SK-N-SH (cell line): ENCODE results near the gene SSRP1.

Source experiments
- CHD2 ChIP-seq: fragments of 150-350 bp; IDR thresholded peaks from 2 replicates; pipeline ENCODE4 v1.6.1; 2018; ENCODE audit warnings: low read length; ENCODE audit not compliant: partially characterized antibody
- EP300 ChIP-seq, 2 experiments: IDR thresholded peaks; 2 replicates each; pipeline versions ENCODE4 v1.4.0 to v1.6.1; 2012; ENCODE audit warnings: borderline replicate concordance in 1 of 2, low read depth in 1 of 2, low read length in 1 of 2
- EZH2phosphoT487 ChIP-seq: fragments of 200-600 bp; sonication (generic); IDR thresholded peaks from 2 replicates; pipeline ENCODE4 v1.6.1; 2017; ENCODE audit warnings: low read depth, mixed run types, mild to moderate bottlenecking, antibody characterized with exemption, moderate library complexity, borderline replicate concordance
- FOXM1 ChIP-seq: IDR thresholded peaks from 2 replicates; pipeline ENCODE4 v1.4.0; 2012; ENCODE audit warnings: low read depth, mild to moderate bottlenecking
- JUND ChIP-seq: IDR thresholded peaks from 2 replicates; pipeline ENCODE4 v1.4.0; 2012
- NFIC ChIP-seq: IDR thresholded peaks from 2 replicates; pipeline ENCODE4 v1.4.0; 2012; ENCODE audit warnings: borderline replicate concordance
- POLR2AphosphoS5 ChIP-seq: IDR thresholded peaks from 2 replicates; pipeline ENCODE4 v1.6.1; 2012; ENCODE audit warnings: low read depth, low read length
- RAD21 ChIP-seq: IDR thresholded peaks from 2 replicates; pipeline ENCODE4 v1.6.1; 2012; ENCODE audit warnings: mild to moderate bottlenecking, low read length
- RXRA ChIP-seq: IDR thresholded peaks from 2 replicates; pipeline ENCODE4 v1.4.0; 2012; ENCODE audit warnings: low read depth, mild to moderate bottlenecking, borderline replicate concordance
- SIN3A ChIP-seq: IDR thresholded peaks from 2 replicates; pipeline ENCODE4 v1.6.1; 2012; ENCODE audit warnings: low read depth, mild to moderate bottlenecking, low read length, moderate library complexity, borderline replicate concordance
- SMC3 ChIP-seq: IDR thresholded peaks from 2 replicates; pipeline ENCODE4 v1.6.1; 2012; ENCODE audit warnings: low read depth, low read length, improper control_type of control experiment
- TF ChIP-seq, protein P1 (sequence below): fragments of 200-600 bp; sonication (generic); IDR thresholded peaks from 2 replicates; pipeline ENCODE4 v1.6.1; 2017; ENCODE audit warnings: antibody characterized with exemption, mild to moderate bottlenecking, moderate library complexity
- TF ChIP-seq, protein P2 (sequence below): IDR thresholded peaks from 2 replicates; pipeline ENCODE4 v1.6.1; 2012; ENCODE audit warnings: mild to moderate bottlenecking, low read depth, low read length, moderate library complexity

DNA sequence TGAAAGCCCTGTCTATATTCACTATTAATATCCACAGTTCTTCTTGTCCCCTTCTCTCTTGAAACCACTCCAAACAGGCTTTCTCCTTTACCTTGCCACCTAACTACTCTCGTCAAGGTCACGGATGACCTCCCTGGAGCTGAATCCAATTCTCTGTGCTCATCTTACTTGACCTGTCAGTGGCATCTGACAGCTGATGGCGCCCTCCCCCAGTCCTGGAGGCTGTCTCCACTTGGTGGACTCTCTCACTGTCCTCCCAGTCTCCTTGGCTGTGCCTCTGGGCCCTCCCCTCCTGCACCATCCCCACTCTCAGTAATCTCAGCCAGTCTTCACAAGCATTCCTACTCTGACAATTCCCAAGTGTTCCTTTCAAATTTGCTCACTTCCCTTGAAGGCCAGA, 19.7 kb downstream of the SSRP1 start:
- no peak for TF ChIP-seq SMC3
- no peak for TF ChIP-seq RXRA
- TF ChIP-seq, protein P1, sequence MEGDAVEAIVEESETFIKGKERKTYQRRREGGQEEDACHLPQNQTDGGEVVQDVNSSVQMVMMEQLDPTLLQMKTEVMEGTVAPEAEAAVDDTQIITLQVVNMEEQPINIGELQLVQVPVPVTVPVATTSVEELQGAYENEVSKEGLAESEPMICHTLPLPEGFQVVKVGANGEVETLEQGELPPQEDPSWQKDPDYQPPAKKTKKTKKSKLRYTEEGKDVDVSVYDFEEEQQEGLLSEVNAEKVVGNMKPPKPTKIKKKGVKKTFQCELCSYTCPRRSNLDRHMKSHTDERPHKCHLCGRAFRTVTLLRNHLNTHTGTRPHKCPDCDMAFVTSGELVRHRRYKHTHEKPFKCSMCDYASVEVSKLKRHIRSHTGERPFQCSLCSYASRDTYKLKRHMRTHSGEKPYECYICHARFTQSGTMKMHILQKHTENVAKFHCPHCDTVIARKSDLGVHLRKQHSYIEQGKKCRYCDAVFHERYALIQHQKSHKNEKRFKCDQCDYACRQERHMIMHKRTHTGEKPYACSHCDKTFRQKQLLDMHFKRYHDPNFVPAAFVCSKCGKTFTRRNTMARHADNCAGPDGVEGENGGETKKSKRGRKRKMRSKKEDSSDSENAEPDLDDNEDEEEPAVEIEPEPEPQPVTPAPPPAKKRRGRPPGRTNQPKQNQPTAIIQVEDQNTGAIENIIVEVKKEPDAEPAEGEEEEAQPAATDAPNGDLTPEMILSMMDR, result no peak
- TF ChIP-seq, protein P2, sequence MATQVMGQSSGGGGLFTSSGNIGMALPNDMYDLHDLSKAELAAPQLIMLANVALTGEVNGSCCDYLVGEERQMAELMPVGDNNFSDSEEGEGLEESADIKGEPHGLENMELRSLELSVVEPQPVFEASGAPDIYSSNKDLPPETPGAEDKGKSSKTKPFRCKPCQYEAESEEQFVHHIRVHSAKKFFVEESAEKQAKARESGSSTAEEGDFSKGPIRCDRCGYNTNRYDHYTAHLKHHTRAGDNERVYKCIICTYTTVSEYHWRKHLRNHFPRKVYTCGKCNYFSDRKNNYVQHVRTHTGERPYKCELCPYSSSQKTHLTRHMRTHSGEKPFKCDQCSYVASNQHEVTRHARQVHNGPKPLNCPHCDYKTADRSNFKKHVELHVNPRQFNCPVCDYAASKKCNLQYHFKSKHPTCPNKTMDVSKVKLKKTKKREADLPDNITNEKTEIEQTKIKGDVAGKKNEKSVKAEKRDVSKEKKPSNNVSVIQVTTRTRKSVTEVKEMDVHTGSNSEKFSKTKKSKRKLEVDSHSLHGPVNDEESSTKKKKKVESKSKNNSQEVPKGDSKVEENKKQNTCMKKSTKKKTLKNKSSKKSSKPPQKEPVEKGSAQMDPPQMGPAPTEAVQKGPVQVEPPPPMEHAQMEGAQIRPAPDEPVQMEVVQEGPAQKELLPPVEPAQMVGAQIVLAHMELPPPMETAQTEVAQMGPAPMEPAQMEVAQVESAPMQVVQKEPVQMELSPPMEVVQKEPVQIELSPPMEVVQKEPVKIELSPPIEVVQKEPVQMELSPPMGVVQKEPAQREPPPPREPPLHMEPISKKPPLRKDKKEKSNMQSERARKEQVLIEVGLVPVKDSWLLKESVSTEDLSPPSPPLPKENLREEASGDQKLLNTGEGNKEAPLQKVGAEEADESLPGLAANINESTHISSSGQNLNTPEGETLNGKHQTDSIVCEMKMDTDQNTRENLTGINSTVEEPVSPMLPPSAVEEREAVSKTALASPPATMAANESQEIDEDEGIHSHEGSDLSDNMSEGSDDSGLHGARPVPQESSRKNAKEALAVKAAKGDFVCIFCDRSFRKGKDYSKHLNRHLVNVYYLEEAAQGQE, result no peak
- no peak for TF ChIP-seq NFIC
- no peak for TF ChIP-seq EP300 (IDR thresholded peaks at IDR 0.05; ENCODE audit: borderline replicate concordance in 1 of 2, low read depth in 1 of 2, low read length in 1 of 2)
- TF ChIP-seq POLR2AphosphoS5, result no peak
- TF ChIP-seq RAD21, result no peak
- no peak for TF ChIP-seq JUND
- no peak for TF ChIP-seq FOXM1
- TF ChIP-seq CHD2, result no peak
- TF ChIP-seq SIN3A, result no peak
- TF ChIP-seq EZH2phosphoT487, result no peak
